ENCODE results near the gene PRSS1. TPM values are rescaled to one million over a fixed set of nuclear protein-coding genes. Genes with fewer than 3 reads are reported as not detected.

Gene PRSS1
- total and polyA plus RNA-seq, 2 of the 8 experiments (the other 6 are each of a cell fraction or from before 2014, with no cell fraction given) = 0.09 TPM; not detected in 1

- TF ChIP-seq CBX5 (IDR thresholded peaks at IDR 0.05; ENCODE audit: low read depth, low read length) (no peak), NRF1 (IDR thresholded peaks at IDR 0.05; ENCODE audit: low read depth, low read length) (no peak), CHD1 (IDR thresholded peaks at IDR 0.05; ENCODE audit: low read depth, low read length) (no peak), POLR2AphosphoS5 (IDR thresholded peaks at IDR 0.05; ENCODE audit: low read depth, low read length) (no peak)
Observed at GRCh38 chr7:142772673-142773072, 23.4 kb downstream of the PRSS1 start (continued).

Measured in H1 (cell line).